ENCODE results near the gene KLRF2.

Gene KLRF2

GRCh38 chr12:9895215-9895971 is 14.1 kb downstream of the KLRF2 start:
- ATAC-seq = no peak

GRCh38 chr12:9897535-9897934 is 16.2 kb downstream of the KLRF2 start:
- no peak for ATAC-seq

GRCh38 chr12:9899209-9899608 is 17.9 kb downstream of the KLRF2 start:
- no peak for ATAC-seq

GRCh38 chr12:9900930-9901329 is 19.6 kb downstream of the KLRF2 start:
- ATAC-seq = no peak

- no peak for ATAC-seq
Measured at GRCh38 chr12:9902539-9903228, 21.4 kb downstream of the KLRF2 start.

GRCh38 chr12:9906873-9907272 is 25.6 kb downstream of the KLRF2 start:
- ATAC-seq = peak; percentile 96 to 98

- no peak for ATAC-seq
Measured at GRCh38 chr12:9907769-9908168, 26.5 kb downstream of the KLRF2 start.

GRCh38 chr12:9908350-9908749 is 27.1 kb downstream of the KLRF2 start:
- ATAC-seq = no peak

- no peak for ATAC-seq
Measured at GRCh38 chr12:9909724-9910123, 28.4 kb downstream of the KLRF2 start.

GRCh38 chr12:9910716-9911421 is 29.6 kb downstream of the KLRF2 start:
- ATAC-seq = no peak

- no peak for ATAC-seq
Measured at GRCh38 chr12:9911708-9912107, 30.4 kb downstream of the KLRF2 start.

GRCh38 chr12:9919443-9919842 is 38.2 kb downstream of the KLRF2 start:
- no peak for ATAC-seq

- ATAC-seq = no peak
Measured at GRCh38 chr12:9920451-9920850, 39.2 kb downstream of the KLRF2 start.

- ATAC-seq = no peak
Measured at GRCh38 chr12:9922429-9922828, 41.1 kb downstream of the KLRF2 start.

- ATAC-seq = peak in 1 of 2 donors; percentile 49
Measured at GRCh38 chr12:9925705-9926393, 44.6 kb downstream of the KLRF2 start.

- no peak for ATAC-seq
Measured at GRCh38 chr12:9926876-9927275, 45.6 kb downstream of the KLRF2 start.

GRCh38 chr12:9928607-9929006 is 47.3 kb downstream of the KLRF2 start:
- ATAC-seq = no peak

- no peak for ATAC-seq
Measured at GRCh38 chr12:9931245-9931644, 50.0 kb downstream of the KLRF2 start.

GRCh38 chr12:9932270-9932669 is 51.0 kb downstream of the KLRF2 start, which contains the start of gene CLEC2A:
TSS of gene CLEC2A (minus strand) at chr12:9932370. CDS start at chr12:9932329, 41 bp downstream.
- no peak for ATAC-seq

- no peak for ATAC-seq
Measured at GRCh38 chr12:9933958-9934357, 52.7 kb downstream of the KLRF2 start.

GRCh38 chr12:9935026-9935425 is 53.7 kb downstream of the KLRF2 start:
- ATAC-seq = no peak

GRCh38 chr12:9936591-9936990 is 55.3 kb downstream of the KLRF2 start:
- no peak for ATAC-seq

- no peak for ATAC-seq
Measured at GRCh38 chr12:9940375-9940774, 59.1 kb downstream of the KLRF2 start.
